Endometrial microvascular endothelial cells (primary cell): ENCODE measurements around the gene MCF2. TPM values are rescaled to one million over a fixed set of nuclear protein-coding genes. Genes with fewer than 3 reads are reported as not detected.

Experiments
- total RNA-seq: library from RNA; depleted of rRNA; stranded (reverse); fragments of >200 nt; gene quantifications from one replicate; pipeline ENCODE4 v1.2.3, GENCODE V29; 2015; ENCODE audit errors: inconsistent ontology term

MCF2 gene
- total RNA-seq, 1 donor from 2014 or later = not detected

Other genes starting within 250 kb of the MCF2 start
- gene F9, start 177.4 kb downstream of the MCF2 start, total RNA-seq = not detected
- gene ATP11C, start 224.9 kb upstream of the MCF2 start, total RNA-seq = 42.6 TPM